ENCODE data around the gene TUBB.
"Not testable (repeated sequence)": the region's sequence is repeated elsewhere in the genome, so short reads cannot be mapped to it uniquely, and the experiment has no call there.

The TUBB gene

DNA sequence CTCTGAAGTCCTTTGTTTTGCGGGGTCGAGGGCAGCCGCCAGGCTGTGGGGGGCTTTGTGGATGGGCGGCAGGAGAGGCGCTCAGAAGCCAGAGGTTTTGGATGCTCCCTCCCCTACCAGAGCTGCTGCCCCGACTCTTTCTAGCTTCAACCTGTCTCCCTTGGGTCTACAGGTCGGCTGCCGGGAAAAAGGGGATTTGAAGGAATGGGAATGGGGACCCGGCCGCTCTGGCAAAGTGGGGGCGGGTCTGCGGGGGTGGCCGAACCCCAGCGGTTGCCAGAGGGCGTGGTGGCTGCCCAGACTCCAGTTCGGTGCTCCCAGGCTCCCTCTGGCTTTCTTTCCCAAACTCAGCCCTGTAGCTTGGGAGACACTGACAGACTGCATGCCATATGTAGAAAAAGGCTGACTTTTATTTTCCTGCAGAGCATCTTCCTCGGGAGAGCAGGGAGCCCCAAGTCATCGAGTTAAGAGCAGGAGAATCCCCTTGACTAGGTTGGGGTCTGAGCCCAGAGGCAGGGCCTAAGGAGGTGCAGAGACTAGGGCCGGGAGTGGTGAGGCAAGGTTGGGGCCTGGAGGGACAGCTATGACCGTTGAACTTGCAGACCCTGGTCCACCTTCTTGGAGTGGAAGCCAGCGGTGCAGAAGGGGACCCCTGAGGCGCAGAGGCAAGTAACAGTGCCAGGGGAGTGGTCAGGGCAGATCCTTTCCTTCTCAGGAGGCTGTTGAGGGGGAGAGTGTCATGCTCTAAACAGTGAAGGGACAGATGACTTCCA, 32.3 kb upstream of the TUBB start:
- DNase-seq, result no peak

GRCh38 chr6:30688569-30688968, 31.6 kb upstream of the TUBB start:
- DNase-seq, result no peak

DNA sequence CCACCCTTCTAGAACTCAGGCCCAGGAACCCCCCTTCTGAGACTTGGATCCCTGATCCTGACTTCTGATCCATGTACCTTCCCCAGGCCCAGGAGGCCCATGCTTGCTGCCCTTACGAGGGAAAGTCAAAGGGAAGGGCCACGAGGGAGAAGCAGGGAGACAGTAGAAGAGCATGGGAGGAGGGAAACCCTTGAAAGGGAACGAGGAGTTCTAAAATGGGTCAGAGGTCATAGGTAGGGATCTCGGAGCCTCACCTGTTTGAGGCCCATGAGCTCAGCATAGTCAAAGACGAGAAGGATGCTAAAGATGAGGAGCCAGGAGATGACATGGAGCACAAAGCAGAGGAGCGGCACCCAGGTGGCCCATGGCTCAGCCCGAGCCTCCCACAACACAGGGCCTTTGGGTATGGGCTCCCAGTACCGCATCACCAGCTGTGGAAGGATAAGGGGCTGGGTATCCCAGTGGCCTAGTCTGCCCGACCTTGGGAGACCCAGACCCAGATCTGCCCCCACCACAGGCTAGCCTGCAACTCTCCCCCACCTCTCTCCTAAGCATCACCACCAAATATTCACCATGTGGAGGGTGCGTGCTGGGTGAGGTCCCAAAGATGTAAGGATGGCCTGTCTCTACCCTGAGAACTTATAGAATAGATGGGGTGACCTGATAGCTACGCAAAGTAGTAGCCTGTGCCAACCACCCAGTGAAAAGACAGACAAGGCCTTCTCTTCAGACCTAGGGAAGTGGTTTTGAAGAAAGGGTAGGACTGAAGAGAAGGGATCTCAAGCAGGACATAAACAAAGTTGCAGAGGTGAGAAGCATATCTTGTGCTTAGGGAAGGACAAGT, 30.9 kb upstream of the TUBB start:
- DNase-seq, result no peak

- no peak for DNase-seq
Measured at GRCh38 chr6:30689985-30690384, 30.2 kb upstream of the TUBB start.

DNA sequence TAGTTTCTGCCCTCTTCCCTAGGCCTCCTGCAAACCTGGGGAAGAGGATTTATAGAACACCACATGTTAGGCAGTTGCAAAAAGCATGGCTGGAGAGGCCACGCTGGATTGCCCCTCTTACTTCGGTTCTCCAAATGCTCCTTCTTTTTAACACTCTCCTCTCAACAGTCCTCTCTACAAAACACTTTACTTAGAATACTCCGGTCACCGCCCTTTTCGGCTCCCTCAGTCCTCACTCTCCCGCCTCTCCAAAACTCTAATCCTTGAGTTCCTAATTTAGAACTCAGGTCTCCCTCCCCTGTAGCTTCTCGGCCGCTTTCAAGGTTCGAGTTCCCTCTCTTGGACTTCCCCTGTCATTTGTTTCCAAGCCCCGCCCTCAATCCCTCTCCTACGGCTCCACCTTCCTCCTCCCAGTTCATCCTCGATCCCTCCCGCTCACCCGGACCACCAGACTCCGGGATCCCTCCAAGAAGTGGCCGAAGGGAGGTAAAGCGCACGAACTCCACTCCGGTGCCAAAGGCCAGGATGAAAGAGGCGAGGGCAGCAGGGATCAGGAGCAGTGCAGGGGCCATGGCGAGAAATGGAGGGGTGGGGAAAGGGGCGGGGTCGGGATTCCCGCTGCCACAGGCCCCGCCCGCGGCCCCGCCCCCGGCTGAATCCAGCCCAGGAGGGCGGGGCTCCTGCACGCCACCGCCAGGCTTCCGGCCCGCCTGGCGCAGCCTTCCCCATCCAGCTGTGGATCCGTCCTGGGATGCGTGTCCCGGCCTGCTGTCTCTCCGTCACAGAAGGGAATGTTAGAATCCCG, 29.5 kb upstream of the TUBB start, which contains the start of gene NRM:
NRM (minus strand) TSS at position 582 of the 805 bp plus-strand sequence; CDS start at position 572, 10 bp downstream.
- peak; percentile 86 for DNase-seq

GRCh38 chr6:30691208-30691847, 28.8 kb upstream of the TUBB start:
- no peak for DNase-seq

DNA sequence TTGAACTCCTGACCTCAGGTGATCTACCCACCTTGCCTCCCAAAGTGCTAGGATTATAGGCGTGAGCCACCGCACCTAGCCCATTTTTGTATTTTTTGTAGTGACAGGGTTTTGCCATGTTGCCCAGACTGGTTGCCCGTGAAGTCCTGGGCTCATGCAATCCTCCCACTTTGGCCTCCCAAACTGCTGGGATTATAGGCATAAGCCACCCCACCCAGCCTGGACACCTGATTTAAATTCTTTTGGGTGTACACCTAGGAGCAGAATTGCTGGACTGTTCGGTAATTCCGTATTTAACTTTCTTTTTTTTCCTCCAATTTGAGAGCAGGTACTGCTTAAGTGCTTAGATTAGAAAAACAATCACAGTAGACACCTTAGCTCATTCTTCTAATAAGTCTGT, 23.7 kb upstream of the TUBB start:
- DNase-seq, result no peak

DNA sequence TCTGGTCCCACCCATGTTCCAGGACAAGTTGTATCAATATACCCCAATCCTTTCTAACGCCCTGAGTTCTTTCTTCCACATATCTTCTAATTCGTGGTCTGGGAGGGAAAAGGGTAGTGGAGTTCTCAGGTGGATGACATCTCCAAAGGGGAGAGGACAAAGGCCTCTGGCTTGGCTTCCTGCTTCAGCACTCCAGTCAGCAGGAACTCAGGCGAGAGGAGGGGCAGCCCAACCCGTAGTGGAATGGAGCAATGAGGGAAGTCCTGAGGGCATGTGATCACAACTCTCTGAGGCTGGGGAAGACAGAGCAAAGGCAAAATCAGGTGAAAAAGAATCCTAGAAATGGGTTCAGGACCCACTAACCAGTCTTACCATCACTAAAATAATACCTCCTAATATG, 19.8 kb upstream of the TUBB start:
- no peak for DNase-seq

DNA sequence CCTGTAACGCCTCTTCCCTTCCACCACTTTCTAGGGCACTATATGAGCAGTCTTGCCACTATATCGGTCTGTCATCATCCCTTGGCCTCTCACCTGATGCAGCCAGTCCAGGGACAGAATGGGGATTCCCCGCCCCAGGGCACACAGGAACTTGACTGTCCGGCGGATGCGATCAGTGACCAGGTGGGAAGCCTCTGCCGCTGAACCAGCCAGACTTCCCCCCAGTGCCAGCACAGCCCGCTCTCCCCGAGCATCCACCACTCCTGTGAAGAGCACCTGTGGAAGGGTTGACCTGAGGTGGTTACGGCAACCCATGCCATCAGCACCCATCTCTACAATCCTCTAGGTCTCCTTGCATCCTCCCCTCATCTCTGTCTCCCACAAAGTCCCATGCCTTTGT, 17.1 kb upstream of the TUBB start:
- DNase-seq, result no peak

DNA sequence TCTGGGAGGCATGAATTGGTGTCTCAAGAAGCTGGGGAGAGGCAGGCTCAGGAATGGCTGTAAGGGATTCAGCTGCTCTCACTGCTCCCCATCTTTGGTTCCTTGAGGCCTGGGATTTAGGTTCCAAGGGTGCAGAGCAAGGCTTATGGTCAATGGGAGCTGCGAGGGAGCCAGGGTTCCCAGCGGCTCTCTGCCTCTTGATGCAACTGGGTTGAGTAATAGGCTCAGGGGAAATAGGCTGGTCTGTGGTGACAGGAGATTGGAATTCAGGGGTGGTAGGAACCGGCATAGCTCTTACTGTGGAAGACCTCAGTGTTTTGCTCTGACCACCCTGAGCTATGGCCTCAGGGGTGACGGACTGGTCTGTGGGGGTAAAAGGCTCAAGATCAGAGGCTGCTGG, 16.3 kb upstream of the TUBB start:
- no peak for DNase-seq

- no peak for DNase-seq
Measured at GRCh38 chr6:30705620-30706019, 14.5 kb upstream of the TUBB start.

GRCh38 chr6:30707281-30707850, 12.8 kb upstream of the TUBB start:
- no peak for DNase-seq

DNA sequence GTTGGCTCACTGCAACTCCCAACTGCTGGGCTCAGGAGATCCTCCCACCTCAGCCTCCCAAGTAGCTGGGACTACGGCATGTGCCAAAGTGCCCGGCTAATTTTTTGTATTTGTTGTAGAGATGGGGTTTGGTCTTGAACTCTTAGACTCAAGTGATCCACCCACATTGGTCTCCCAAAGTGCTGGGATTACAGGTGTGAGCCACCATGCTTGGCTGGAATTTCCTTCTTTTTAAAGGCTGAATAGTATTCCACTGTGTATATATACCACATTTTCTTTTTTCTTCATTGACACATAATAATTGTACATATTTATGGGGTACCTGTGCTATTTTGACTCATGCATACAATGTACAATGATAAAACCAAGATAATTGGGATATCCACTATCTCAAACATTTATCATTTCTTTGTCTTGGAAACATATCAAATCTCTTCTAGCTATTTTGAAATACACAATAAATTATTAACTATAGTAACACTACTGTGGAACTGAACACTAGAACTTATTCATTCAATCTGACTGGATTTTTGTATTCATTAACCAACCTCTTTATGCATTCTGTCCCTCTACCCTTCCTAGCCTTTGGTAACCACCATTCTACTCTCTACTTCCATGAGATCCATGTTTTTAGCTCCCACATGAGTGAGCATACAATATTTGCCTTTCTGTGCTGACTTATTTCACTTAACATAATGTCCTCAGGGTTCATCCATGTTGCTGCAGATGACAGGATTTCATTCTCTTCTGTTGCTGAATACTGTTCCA, 10.9 kb upstream of the TUBB start:
- DNase-seq, result no peak

- no peak for DNase-seq
Measured at GRCh38 chr6:30711758-30712380, 8.3 kb upstream of the TUBB start.

DNA sequence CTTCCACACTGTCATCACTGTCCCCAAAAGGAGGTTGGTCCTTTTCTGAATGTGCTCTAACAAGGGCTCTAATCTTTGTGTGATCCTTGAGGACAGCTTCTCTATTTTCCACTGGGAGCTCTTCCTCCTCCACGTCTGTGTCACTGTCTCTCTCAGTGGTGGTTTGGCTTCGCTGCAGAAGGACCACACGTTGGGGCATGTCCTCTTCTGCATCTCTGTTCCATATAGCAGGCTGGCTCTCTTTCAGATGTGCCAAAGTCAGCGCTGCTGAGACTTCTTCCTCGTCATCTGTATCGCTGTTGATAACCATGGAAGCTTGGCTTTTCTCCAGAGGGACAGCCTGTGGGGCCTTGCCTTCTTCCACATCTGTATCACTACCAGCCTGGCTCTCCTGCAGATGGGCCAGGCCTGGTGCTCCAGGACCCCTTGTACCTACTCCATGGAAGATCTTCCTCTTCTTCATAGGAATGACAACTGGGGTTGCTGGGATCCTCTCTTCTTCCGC, 7.7 kb upstream of the TUBB start:
- no peak for DNase-seq

DNA sequence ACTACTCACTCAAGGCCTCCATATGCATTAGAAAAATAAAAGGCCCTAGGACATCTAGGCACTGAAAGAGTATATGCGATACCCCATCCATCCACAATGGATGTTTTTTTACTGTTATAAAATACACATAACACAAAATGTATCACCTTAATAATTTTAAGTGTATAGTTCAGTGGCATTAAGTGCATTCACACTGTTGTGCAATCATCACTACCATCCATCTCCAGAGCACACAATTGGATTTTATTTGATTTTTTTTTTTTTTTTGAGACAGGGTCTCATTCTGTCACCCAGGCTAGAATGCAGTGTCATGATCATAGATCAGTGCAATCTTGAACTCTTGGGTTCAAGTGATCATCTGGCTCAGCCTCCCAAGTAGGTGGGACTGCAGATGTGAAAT, 5.9 kb upstream of the TUBB start:
- DNase-seq, result no peak

DNA sequence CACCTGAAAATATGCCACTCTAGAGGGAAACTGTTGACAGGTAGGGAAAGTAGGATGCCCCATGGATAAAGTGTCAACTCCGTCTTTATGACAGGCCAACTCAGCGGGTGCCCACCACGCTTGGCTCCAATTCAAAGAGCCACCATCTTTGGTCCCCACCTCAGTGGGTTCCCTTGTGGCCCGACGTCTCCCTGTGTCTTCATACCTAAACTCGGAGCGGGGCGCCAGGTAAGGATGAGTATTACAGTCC, 3.3 kb upstream of the TUBB start:
- DNase-seq, result no peak

GRCh38 chr6:30717129-30717844, 2.9 kb upstream of the TUBB start, which contains the start of gene MDC1:
MDC1 (minus strand) TSS chr6:30717281; CDS start chr6:30715175, 2,106 bp downstream.
- DNase-seq, result peak; percentile 100

- DNase-seq, result not testable (repeated sequence)
Measured at GRCh38 chr6:30717845-30718720, 2.1 kb upstream of the TUBB start.

All from activated CD4-positive, alpha-beta T cell treated with anti-CD3 and anti-CD28 coated beads, Interleukin-10, Interleukin-2, amounts not matched to agents 100 ng/mL and 50 ng/mL, durations not matched to agents 16 hours and 8 hours (primary cell).